Stimulated activated CD4-positive, alpha-beta T cell treated with anti-CD3 and anti-CD28 coated beads, Interleukin-12 subunit alpha, Interleukin-12 subunit beta, amount 100 ng/mL, for 4 hours (primary cell): ENCODE measurements around the gene SLFN5.
"Not testable (repeated sequence)": the region's sequence is repeated elsewhere in the genome, so short reads cannot be mapped to it uniquely, and the experiment has no call there.

Experiments
- DNase-seq: peaks from one replicate; pipeline ENCODE4 v3.0.0-alpha.2; 2020

The SLFN5 gene

GRCh38 chr17:35294756-35295155, 51.9 kb downstream of the SLFN5 start:
- no peak for DNase-seq

- DNase-seq, result no peak
Measured at GRCh38 chr17:35295686-35296085, 52.8 kb downstream of the SLFN5 start.

- DNase-seq, result no peak
Measured at GRCh38 chr17:35297666-35298065, 54.8 kb downstream of the SLFN5 start.

- no peak for DNase-seq
Measured at GRCh38 chr17:35298639-35299038, 55.8 kb downstream of the SLFN5 start.

- DNase-seq, result no peak
Measured at GRCh38 chr17:35299135-35299534, 56.3 kb downstream of the SLFN5 start.

- DNase-seq, result not testable (repeated sequence)
Measured at GRCh38 chr17:35309345-35309744, 66.5 kb downstream of the SLFN5 start.

GRCh38 chr17:35312346-35312745, 69.5 kb downstream of the SLFN5 start:
- DNase-seq, result no peak

- DNase-seq, result peak; percentile 48
Measured at GRCh38 chr17:35312790-35313711, 70.2 kb downstream of the SLFN5 start.

- DNase-seq, result peak; percentile 1
Measured at GRCh38 chr17:35313875-35314409, 71.1 kb downstream of the SLFN5 start.

- no peak for DNase-seq
Measured at GRCh38 chr17:35314415-35315216, 71.7 kb downstream of the SLFN5 start.

GRCh38 chr17:35315283-35315682, 72.4 kb downstream of the SLFN5 start:
- no peak for DNase-seq

GRCh38 chr17:35315971-35316370, 73.1 kb downstream of the SLFN5 start:
- DNase-seq, result no peak

- DNase-seq, result no peak
Measured at GRCh38 chr17:35322749-35323148, 79.9 kb downstream of the SLFN5 start.
